ENCODE data around the gene SAP25.
A peak's percentile ranks its signal among the peaks of the same experiment; 100 is the strongest.

GRCh38 chr7:100585511-100586265 lies 12.0 kb upstream of the SAP25 start, which contains the start of gene LRCH4:
- TF ChIP-seq, protein P1, sequence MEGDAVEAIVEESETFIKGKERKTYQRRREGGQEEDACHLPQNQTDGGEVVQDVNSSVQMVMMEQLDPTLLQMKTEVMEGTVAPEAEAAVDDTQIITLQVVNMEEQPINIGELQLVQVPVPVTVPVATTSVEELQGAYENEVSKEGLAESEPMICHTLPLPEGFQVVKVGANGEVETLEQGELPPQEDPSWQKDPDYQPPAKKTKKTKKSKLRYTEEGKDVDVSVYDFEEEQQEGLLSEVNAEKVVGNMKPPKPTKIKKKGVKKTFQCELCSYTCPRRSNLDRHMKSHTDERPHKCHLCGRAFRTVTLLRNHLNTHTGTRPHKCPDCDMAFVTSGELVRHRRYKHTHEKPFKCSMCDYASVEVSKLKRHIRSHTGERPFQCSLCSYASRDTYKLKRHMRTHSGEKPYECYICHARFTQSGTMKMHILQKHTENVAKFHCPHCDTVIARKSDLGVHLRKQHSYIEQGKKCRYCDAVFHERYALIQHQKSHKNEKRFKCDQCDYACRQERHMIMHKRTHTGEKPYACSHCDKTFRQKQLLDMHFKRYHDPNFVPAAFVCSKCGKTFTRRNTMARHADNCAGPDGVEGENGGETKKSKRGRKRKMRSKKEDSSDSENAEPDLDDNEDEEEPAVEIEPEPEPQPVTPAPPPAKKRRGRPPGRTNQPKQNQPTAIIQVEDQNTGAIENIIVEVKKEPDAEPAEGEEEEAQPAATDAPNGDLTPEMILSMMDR (IDR thresholded peaks at IDR 0.05; ENCODE audit: poor library complexity, severe bottlenecking), result no peak
- no peak for TF ChIP-seq EZH2 (IDR thresholded peaks at IDR 0.05; ENCODE audit: borderline replicate concordance, insufficient read depth, low read length, poor library complexity, severe bottlenecking)
- TF ChIP-seq, protein P2, sequence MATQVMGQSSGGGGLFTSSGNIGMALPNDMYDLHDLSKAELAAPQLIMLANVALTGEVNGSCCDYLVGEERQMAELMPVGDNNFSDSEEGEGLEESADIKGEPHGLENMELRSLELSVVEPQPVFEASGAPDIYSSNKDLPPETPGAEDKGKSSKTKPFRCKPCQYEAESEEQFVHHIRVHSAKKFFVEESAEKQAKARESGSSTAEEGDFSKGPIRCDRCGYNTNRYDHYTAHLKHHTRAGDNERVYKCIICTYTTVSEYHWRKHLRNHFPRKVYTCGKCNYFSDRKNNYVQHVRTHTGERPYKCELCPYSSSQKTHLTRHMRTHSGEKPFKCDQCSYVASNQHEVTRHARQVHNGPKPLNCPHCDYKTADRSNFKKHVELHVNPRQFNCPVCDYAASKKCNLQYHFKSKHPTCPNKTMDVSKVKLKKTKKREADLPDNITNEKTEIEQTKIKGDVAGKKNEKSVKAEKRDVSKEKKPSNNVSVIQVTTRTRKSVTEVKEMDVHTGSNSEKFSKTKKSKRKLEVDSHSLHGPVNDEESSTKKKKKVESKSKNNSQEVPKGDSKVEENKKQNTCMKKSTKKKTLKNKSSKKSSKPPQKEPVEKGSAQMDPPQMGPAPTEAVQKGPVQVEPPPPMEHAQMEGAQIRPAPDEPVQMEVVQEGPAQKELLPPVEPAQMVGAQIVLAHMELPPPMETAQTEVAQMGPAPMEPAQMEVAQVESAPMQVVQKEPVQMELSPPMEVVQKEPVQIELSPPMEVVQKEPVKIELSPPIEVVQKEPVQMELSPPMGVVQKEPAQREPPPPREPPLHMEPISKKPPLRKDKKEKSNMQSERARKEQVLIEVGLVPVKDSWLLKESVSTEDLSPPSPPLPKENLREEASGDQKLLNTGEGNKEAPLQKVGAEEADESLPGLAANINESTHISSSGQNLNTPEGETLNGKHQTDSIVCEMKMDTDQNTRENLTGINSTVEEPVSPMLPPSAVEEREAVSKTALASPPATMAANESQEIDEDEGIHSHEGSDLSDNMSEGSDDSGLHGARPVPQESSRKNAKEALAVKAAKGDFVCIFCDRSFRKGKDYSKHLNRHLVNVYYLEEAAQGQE (IDR thresholded peaks at IDR 0.05; ENCODE audit: borderline replicate concordance), result peak; percentile 65
